HepG2 (cell line): ENCODE measurements around the gene CAMK2G. TPM values are rescaled to one million over a fixed set of nuclear protein-coding genes. Genes with fewer than 3 reads are reported as not detected.

Experiments
- ARNTL ChIP-seq: sonication (generic); formaldehyde crosslinking; IDR thresholded peaks from 2 replicates; pipeline ENCODE4 v1.4.0; 2020; ENCODE audit warnings: mild to moderate bottlenecking, missing genetic modification reagents
- CBX1 ChIP-seq: IDR thresholded peaks from one replicate; pipeline ENCODE4 v1.6.1; 2016; ENCODE audit warnings: antibody characterized with exemption, low read depth
- CREB3 ChIP-seq: sonication (generic); formaldehyde crosslinking; IDR thresholded peaks from 2 replicates; pipeline ENCODE4 v1.5.0; 2020; ENCODE audit warnings: missing genetic modification reagents
- GABPA ChIP-seq, 2 experiments: IDR thresholded peaks; 2 replicates each; pipeline ENCODE4 v1.6.1; 2011 to 2016; ENCODE audit warnings: low read depth in 2 of 2, low read length in 1 of 2, missing biosample characterization in 1 of 2, missing genetic modification characterization in 1 of 2
- GATAD2A ChIP-seq: IDR thresholded peaks from 2 replicates; pipeline ENCODE4 v1.6.1; 2016
- HMG20B ChIP-seq: conservative IDR thresholded peaks from 2 replicates; pipeline ENCODE4 v1.6.1; 2016; ENCODE audit warnings: missing genetic modification reagents, missing compliant biosample characterization
- IKZF1 ChIP-seq: fragments of 450-650 bp; IDR thresholded peaks from 2 replicates; pipeline ENCODE4 v1.7.1; 2016
- MYPOP ChIP-seq: sonication (generic); formaldehyde crosslinking; IDR thresholded peaks from 2 replicates; pipeline ENCODE4 v1.8.1; 2023; ENCODE audit warnings: mild to moderate bottlenecking, moderate library complexity, missing genetic modification reagents
- PPARG ChIP-seq: conservative IDR thresholded peaks from 2 replicates; pipeline ENCODE4 v1.6.1; 2016; ENCODE audit warnings: missing biosample characterization, missing genetic modification reagents
- RBM39 ChIP-seq: fragments of 200-400 bp; formaldehyde crosslinking; IDR thresholded peaks from one replicate; pipeline ENCODE4 v1.6.1; 2018; ENCODE audit warnings: antibody characterized with exemption, mild to moderate bottlenecking, low read depth, low read length; ENCODE audit not compliant: poor library complexity, severe bottlenecking
- RFXAP ChIP-seq: sonication (generic); formaldehyde crosslinking; IDR thresholded peaks from 2 replicates; pipeline ENCODE4 v1.4.0; 2020; ENCODE audit warnings: missing genetic modification reagents, borderline replicate concordance
- SOX13 ChIP-seq, 3 experiments: fragments of 450-650 bp in 1 of 3; sonication (generic) in 1 of 3; formaldehyde crosslinking in 1 of 3; IDR thresholded peaks in 2 of 3; conservative IDR thresholded peaks in 1 of 3; 2 replicates each; pipeline versions ENCODE4 v1.5.0 to v1.6.1; 2016 to 2020; ENCODE audit warnings: antibody characterized with exemption in 1 of 3, mild to moderate bottlenecking in 1 of 3, missing compliant biosample characterization in 1 of 3, missing genetic modification reagents in 1 of 3, moderate library complexity in 1 of 3
- SOX5 ChIP-seq: IDR thresholded peaks from 2 replicates; pipeline ENCODE4 v1.6.1; 2016; ENCODE audit warnings: borderline replicate concordance
- SP4 ChIP-seq: sonication (generic); formaldehyde crosslinking; IDR thresholded peaks from 2 replicates; pipeline ENCODE4 v1.8.1; 2023; ENCODE audit warnings: mild to moderate bottlenecking, missing genetic modification reagents
- TARDBP ChIP-seq: sonication (generic); formaldehyde crosslinking; IDR thresholded peaks from 2 replicates; pipeline ENCODE4 v1.8.0; 2022; ENCODE audit warnings: mild to moderate bottlenecking, missing genetic modification reagents
- ZBTB2 ChIP-seq: sonication (generic); formaldehyde crosslinking; IDR thresholded peaks from 2 replicates; pipeline ENCODE4 v1.8.0; 2022; ENCODE audit warnings: low read depth, missing genetic modification reagents
- ZBTB7B ChIP-seq: sonication (generic); formaldehyde crosslinking; IDR thresholded peaks from 2 replicates; pipeline ENCODE4 v1.4.0; 2020; ENCODE audit warnings: missing genetic modification reagents
- ZNF451 ChIP-seq: sonication (generic); formaldehyde crosslinking; IDR thresholded peaks from 2 replicates; pipeline ENCODE4 v1.5.0; 2020; ENCODE audit warnings: mild to moderate bottlenecking, missing genetic modification reagents
- ZNF576 ChIP-seq: sonication (generic); formaldehyde crosslinking; IDR thresholded peaks from 2 replicates; pipeline ENCODE4 v1.4.0; 2020; ENCODE audit warnings: mild to moderate bottlenecking, missing genetic modification reagents
- ZNF772 ChIP-seq: sonication (generic); formaldehyde crosslinking; IDR thresholded peaks from 2 replicates; pipeline ENCODE4 v1.5.0; 2020; ENCODE audit warnings: mild to moderate bottlenecking, missing genetic modification reagents
- ZNF83 ChIP-seq: sonication (generic); formaldehyde crosslinking; IDR thresholded peaks from 2 replicates; pipeline ENCODE4 v1.4.0; 2020; ENCODE audit warnings: missing genetic modification reagents, mild to moderate bottlenecking, borderline replicate concordance
- ZSCAN30 ChIP-seq: sonication (generic); formaldehyde crosslinking; IDR thresholded peaks from 2 replicates; pipeline ENCODE4 v1.5.0; 2020; ENCODE audit warnings: mild to moderate bottlenecking, missing genetic modification reagents
- polyA plus RNA-seq, 8 experiments: library from polyadenylated mRNA; depleted of rRNA in 3 of 8; stranded (reverse) in 7 of 8; unstranded in 1 of 8; fragments of >200 nt; fragmentation: Illumina TruSeq in 4 of 8; extraction: Trizol in 4 of 8; gene quantifications; 2 replicates each; pipeline versions ENCODE4 v1.2.1 to v1.2.3, GENCODE V29; 2011 to 2016; ENCODE audit warnings: low read depth in 4 of 8, missing spikeins in 1 of 8, mixed read lengths in 1 of 8; ENCODE audit not compliant: insufficient read depth in 1 of 8
- total RNA-seq, 5 experiments: library from RNA; depleted of rRNA; stranded (reverse); fragments of >200 nt; fragmentation: Illumina TruSeq; extraction: Trizol; gene quantifications; 2 replicates each; pipeline ENCODE4 v1.2.3, GENCODE V29; 2016; ENCODE audit warnings: low read depth in 1 of 5
- TF ChIP-seq, protein P1 (sequence below): sonication (generic); formaldehyde crosslinking; IDR thresholded peaks from 2 replicates; pipeline ENCODE4 v1.4.0; 2020; ENCODE audit warnings: mild to moderate bottlenecking, missing genetic modification reagents, borderline replicate concordance

The CAMK2G gene
- total and polyA plus RNA-seq, 2 of the 13 experiments (the other 11 are each of a cell fraction or from before 2014, with no cell fraction given): 15.9 to 18.8 TPM

DNA sequence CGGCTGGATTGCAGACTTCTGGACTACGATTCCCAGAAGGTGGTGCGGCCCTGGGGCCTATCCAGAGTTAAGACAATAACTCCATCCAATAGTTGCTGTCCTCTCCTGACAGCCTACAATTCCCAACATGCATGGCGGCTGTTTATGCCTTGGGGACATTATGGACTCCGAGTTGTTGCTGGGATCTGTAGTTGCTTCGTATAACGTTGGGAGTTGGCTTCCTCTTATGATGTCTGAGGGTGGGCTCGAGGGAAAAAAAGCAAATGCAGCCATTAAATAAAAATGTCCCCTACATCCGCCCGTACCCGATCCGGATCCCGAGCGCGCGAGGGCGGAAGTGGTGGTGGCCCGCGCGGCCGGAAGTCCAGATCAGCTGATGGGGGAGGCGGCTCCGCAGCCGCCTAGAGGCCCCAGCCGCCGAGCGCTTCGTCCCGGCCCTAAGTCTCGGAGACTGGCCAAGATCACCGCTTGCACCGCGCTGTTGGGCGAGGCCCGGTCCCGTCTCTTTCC is 89.1 kb downstream of the CAMK2G start, which contains the start of gene ZSWIM8 (continued):
- TF ChIP-seq HMG20B (CRISPR knock-in tag) (no peak), ZNF576 (CRISPR knock-in tag) (no peak), GABPA (IDR thresholded peaks at IDR 0.05; ENCODE audit: low read depth, low read length) (peak; percentile 83), GABPA (CRISPR knock-in tag; IDR thresholded peaks at IDR 0.05; ENCODE audit: low read depth) (peak; percentile 93), ZSCAN30 (CRISPR knock-in tag) (no peak), ZNF83 (CRISPR knock-in tag) (0 out of 2 replicates have a peak, but pooled peaks have one; percentile 54), MYPOP (CRISPR knock-in tag) (no peak; the same call in 1 of the 2 replicates), SOX13 (IDR thresholded peaks at IDR 0.05) (no peak), SOX13 (CRISPR knock-in tag; conservative IDR thresholded peaks at IDR 0.05 in 1 of 2, IDR thresholded peaks at IDR 0.05 in 1 of 2) (no peak), ZBTB7B (CRISPR knock-in tag) (no peak), TARDBP (CRISPR knock-in tag) (no peak), SP4 (CRISPR knock-in tag) (peak; percentile 35; the same call in 1 of the 2 replicates), RFXAP (0 out of 2 replicates have a peak, but pooled peaks have one; percentile 53), SOX5 (CRISPR knock-in tag) (no peak), CBX1 (no peak), IKZF1 (no peak), GATAD2A (CRISPR knock-in tag) (no peak), RBM39 (no peak), ZNF772 (no peak), ZNF451 (no peak), PPARG (CRISPR knock-in tag) (no peak), ARNTL (CRISPR knock-in tag) (no peak), ZBTB2 (CRISPR knock-in tag) (no peak), CREB3 (no peak)
- TF ChIP-seq, protein P1, sequence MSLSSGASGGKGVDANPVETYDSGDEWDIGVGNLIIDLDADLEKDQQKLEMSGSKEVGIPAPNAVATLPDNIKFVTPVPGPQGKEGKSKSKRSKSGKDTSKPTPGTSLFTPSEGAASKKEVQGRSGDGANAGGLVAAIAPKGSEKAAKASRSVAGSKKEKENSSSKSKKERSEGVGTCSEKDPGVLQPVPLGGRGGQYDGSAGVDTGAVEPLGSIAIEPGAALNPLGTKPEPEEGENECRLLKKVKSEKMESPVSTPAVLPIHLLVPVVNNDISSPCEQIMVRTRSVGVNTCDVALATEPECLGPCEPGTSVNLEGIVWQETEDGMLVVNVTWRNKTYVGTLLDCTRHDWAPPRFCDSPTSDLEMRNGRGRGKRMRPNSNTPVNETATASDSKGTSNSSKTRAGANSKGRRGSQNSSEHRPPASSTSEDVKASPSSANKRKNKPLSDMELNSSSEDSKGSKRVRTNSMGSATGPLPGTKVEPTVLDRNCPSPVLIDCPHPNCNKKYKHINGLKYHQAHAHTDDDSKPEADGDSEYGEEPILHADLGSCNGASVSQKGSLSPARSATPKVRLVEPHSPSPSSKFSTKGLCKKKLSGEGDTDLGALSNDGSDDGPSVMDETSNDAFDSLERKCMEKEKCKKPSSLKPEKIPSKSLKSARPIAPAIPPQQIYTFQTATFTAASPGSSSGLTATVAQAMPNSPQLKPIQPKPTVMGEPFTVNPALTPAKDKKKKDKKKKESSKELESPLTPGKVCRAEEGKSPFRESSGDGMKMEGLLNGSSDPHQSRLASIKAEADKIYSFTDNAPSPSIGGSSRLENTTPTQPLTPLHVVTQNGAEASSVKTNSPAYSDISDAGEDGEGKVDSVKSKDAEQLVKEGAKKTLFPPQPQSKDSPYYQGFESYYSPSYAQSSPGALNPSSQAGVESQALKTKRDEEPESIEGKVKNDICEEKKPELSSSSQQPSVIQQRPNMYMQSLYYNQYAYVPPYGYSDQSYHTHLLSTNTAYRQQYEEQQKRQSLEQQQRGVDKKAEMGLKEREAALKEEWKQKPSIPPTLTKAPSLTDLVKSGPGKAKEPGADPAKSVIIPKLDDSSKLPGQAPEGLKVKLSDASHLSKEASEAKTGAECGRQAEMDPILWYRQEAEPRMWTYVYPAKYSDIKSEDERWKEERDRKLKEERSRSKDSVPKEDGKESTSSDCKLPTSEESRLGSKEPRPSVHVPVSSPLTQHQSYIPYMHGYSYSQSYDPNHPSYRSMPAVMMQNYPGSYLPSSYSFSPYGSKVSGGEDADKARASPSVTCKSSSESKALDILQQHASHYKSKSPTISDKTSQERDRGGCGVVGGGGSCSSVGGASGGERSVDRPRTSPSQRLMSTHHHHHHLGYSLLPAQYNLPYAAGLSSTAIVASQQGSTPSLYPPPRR (CRISPR knock-in tag): no peak
